ENCODE results near the gene GNLY. TPM values are rescaled to one million over a fixed set of nuclear protein-coding genes. Genes with fewer than 3 reads are reported as not detected.

Gene GNLY
- total and polyA plus RNA-seq, 2 of the 13 experiments (the other 11 are each of a cell fraction or from before 2014, with no cell fraction given), result not detected

GRCh38 chr2:85659324-85659981 is 34.7 kb upstream of the GNLY start:
- no peak for TF ChIP-seq CREBL2 (CRISPR knock-in tag; IDR thresholded peaks at IDR 0.05; ENCODE audit: borderline replicate concordance)
- no peak for TF ChIP-seq LBX2 (CRISPR knock-in tag; IDR thresholded peaks at IDR 0.05; ENCODE audit: borderline replicate concordance)
- TF ChIP-seq KDM5A (IDR thresholded peaks at IDR 0.05; ENCODE audit: borderline replicate concordance, low read length), result no peak
- no peak for TF ChIP-seq JUND (CRISPR knock-in tag; IDR thresholded peaks at IDR 0.05)
- no peak for TF ChIP-seq THYN1 (CRISPR knock-in tag; IDR thresholded peaks at IDR 0.05; ENCODE audit: borderline replicate concordance, low read depth)
- no peak for TF ChIP-seq ZNF251 (CRISPR knock-in tag; IDR thresholded peaks at IDR 0.05)
- no peak for TF ChIP-seq ZUFSP (CRISPR knock-in tag; IDR thresholded peaks at IDR 0.05; ENCODE audit: borderline replicate concordance)
- TF ChIP-seq ZMAT3 (CRISPR knock-in tag; conservative IDR thresholded peaks at IDR 0.05), result no peak
- no peak for TF ChIP-seq SOX13 (IDR thresholded peaks at IDR 0.05)
- no peak for TF ChIP-seq SOX13 (CRISPR knock-in tag; conservative IDR thresholded peaks at IDR 0.05 in 1 of 2, IDR thresholded peaks at IDR 0.05 in 1 of 2)
- no peak for TF ChIP-seq RELA (CRISPR knock-in tag; IDR thresholded peaks at IDR 0.05)
- TF ChIP-seq AKAP8 (CRISPR knock-in tag; IDR thresholded peaks at IDR 0.05), result no peak
- no peak for TF ChIP-seq FOXA1 (IDR thresholded peaks at IDR 0.05)
- TF ChIP-seq FOXA1 (CRISPR knock-in tag; IDR thresholded peaks at IDR 0.05), result no peak
- TF ChIP-seq KLF16 (CRISPR knock-in tag; IDR thresholded peaks at IDR 0.05), result no peak
- no peak for TF ChIP-seq ERF (CRISPR knock-in tag; IDR thresholded peaks at IDR 0.05)
- no peak for TF ChIP-seq SNAI1 (CRISPR knock-in tag; IDR thresholded peaks at IDR 0.05; ENCODE audit: borderline replicate concordance)
- no peak for TF ChIP-seq ZNF569 (CRISPR knock-in tag; IDR thresholded peaks at IDR 0.05; ENCODE audit: borderline replicate concordance)
- no peak for TF ChIP-seq ZNF747 (CRISPR knock-in tag; IDR thresholded peaks at IDR 0.05; ENCODE audit: borderline replicate concordance)
- no peak for TF ChIP-seq ZNF761 (CRISPR knock-in tag; conservative IDR thresholded peaks at IDR 0.05)
- TF ChIP-seq POLR2G (IDR thresholded peaks at IDR 0.05; ENCODE audit: low read depth, low read length), result no peak
- no peak for TF ChIP-seq NFATC3 (CRISPR knock-in tag; IDR thresholded peaks at IDR 0.05)
- Histone ChIP-seq H3K9ac (ENCODE audit: insufficient read depth, low read depth, low read length) (no peak overlapping the region), H3K27ac (ENCODE audit: extremely low read length, insufficient read depth, low read length) (no peak overlapping the region), H3K9me3 (ENCODE audit: low read length) (no peaks in the 10 kb centered on the region), H2AFZ (ENCODE audit: low read length) (no peak overlapping the region), H3K4me3 (replicated peaks in 1 of 3; ENCODE audit: insufficient read depth in 1 of 3, low read depth in 2 of 3, low read length in 3 of 3) (no peak overlapping the region), H3K4me1 (ENCODE audit: insufficient read depth, low read length) (peaks cover 4% of the 10 kb centered on the region), H3K36me3 (replicated peaks in 1 of 2; ENCODE audit: control insufficient read depth in 1 of 2, insufficient read depth in 2 of 2, low read length in 2 of 2) (peaks cover 0 to 3% of the 10 kb centered on the region in 2 experiments; a peak in 1 of 5 replicates), H3K79me2 (ENCODE audit: insufficient read depth, low read length) (no peaks in the 10 kb centered on the region), H3K4me2 (ENCODE audit: low read depth, low read length) (no peak overlapping the region), H4K20me1 (ENCODE audit: insufficient read depth, low read length) (no peaks in the 10 kb centered on the region), H3K27me3 (ENCODE audit: control insufficient read depth in 1 of 2, insufficient read depth in 2 of 2, low read length in 2 of 2) (no peaks in the 10 kb centered on the region)
- DNase-seq (ENCODE audit: low spot score) (no peak), ATAC-seq (no peak), FAIRE-seq (no peak)
- CTCF ChIA-PET (ENCODE audit: low intra/inter-chr PET ratio, low total read pairs), result no interaction called here
- in situ Hi-C loops (cut with HindIII; ENCODE audit: extremely low pct_ligation_motif_present, low pct_unique_long_range_greater_than_20kb), result no loop called here
- POLR2A ChIA-PET, result no interaction called here
- intact Hi-C loops (cut with micrococcal nuclease; ENCODE audit: unreplicated experiment), result no loop called here
- BruUV-seq (replicated peaks), result no TSS peak
- 90% methylated on average over 12 of the region's 13 CpGs for WGBS (ENCODE audit: low lambda C conversion rate)
